AG04449 (cell line): ENCODE measurements around the gene ETV3.
"Not testable (repeated sequence)": the region's sequence is repeated elsewhere in the genome, so short reads cannot be mapped to it uniquely, and the experiment has no call there.

Experiments
- CTCF ChIA-PET: fragments of 350-600 bp; formaldehyde crosslinking; extraction: SDS; loops from one replicate; lab custom pipeline; 2021; ENCODE audit warnings: antibody characterized with exemption; lab: Yijun Ruan, JAX
- POLR2A ChIA-PET: fragments of 400-600, 350-600 bp; formaldehyde crosslinking; extraction: SDS; loops from one replicate; lab custom pipeline; 2020; ENCODE audit warnings: antibody characterized with exemption, inconsistent platforms; lab: Yijun Ruan, JAX
- DNase-seq: peaks from one replicate; pipeline ENCODE4 v3.0.0-alpha.2; 2010; ENCODE audit warnings: low read depth, low spot score
- H3K4me3 ChIP-seq: 2 replicates; pipeline ENCODE4 v1.5.1; 2011; ENCODE audit warnings: low read depth, mild to moderate bottlenecking, control low read depth, low read length
- CTCF ChIP-seq: IDR thresholded peaks from one replicate; pipeline ENCODE4 v1.5.1; 2011; ENCODE audit warnings: mild to moderate bottlenecking, moderate library complexity, low read length, control low read depth, inconsistent platforms; ENCODE audit not compliant: insufficient read depth; ENCODE audit errors: missing control alignments

The ETV3 gene

GRCh38 chr1:157138220-157139051 lies at the start of gene ETV3:
Gene ETV3, minus strand, starts transcription at chr1:157138395. Its CDS starts 2,043 bp downstream, at chr1:157136352.
- peak; percentile 53 for DNase-seq
- ChIA-PET CTCF (interaction anchor here (1.2 to 6.2 kb wide), 6 partner anchors 11 to 50 kb away, joined by 3 to 117 read pairs (median 9); no protein-coding TSS in a partner anchor), POLR2A (interaction anchor here (0.6 to 1.5 kb wide), 3 partner anchors 17 to 32 kb away, joined by 3 to 6 read pairs (median 4); no protein-coding TSS in a partner anchor)
- TF ChIP-seq CTCF, result no peak
- peak within 1 kb of the TSS; percentile 95 for H3K4me3 ChIP-seq

GRCh38 chr1:157186281-157186992 lies 48.2 kb upstream of the ETV3 start:
- ChIA-PET POLR2A (no interaction called here), CTCF (interaction anchor here (3.1 kb wide), 1 partner anchor 10 kb away, joined by 10 read pairs; no protein-coding TSS in a partner anchor)

GRCh38 chr1:157183870-157184269 lies 45.7 kb upstream of the ETV3 start:
- H3K4me3 ChIP-seq, result no peak overlapping the region
- DNase-seq, result no peak
- no peak for TF ChIP-seq CTCF
- POLR2A ChIA-PET, result no interaction called here
- CTCF ChIA-PET, result interaction anchor here (1.7 to 2.5 kb wide), 3 partner anchors 9 to 27 kb away, joined by 5 to 11 read pairs (median 9); no protein-coding TSS in a partner anchor

More at GRCh38 chr1:157186281-157186992, 48.2 kb upstream of the ETV3 start:
- H3K4me3 ChIP-seq, result no peak overlapping the region
- no peak for TF ChIP-seq CTCF
- DNase-seq, result no peak

- H3K4me3 ChIP-seq, DNase-seq, POLR2A ChIA-PET: not testable (repeated sequence)
- CTCF ChIA-PET, result interaction anchor here (0.9 to 2.5 kb wide), 4 partner anchors 10 to 26 kb away, joined by 3 to 11 read pairs (median 6); no protein-coding TSS in a partner anchor
These were observed 44.2 kb upstream of the ETV3 start for GRCh38 chr1:157182371-157182770.

GRCh38 chr1:157181790-157182189 lies 43.6 kb upstream of the ETV3 start:
- CTCF ChIA-PET, result interaction anchor here (1.1 to 2.5 kb wide), 3 partner anchors 10 to 26 kb away, joined by 5 to 11 read pairs (median 7); no protein-coding TSS in a partner anchor
- TF ChIP-seq CTCF, result no peak
- POLR2A ChIA-PET, result no interaction called here
- no peak for DNase-seq
- no peak overlapping the region for H3K4me3 ChIP-seq

- ChIA-PET CTCF (interaction anchor here (1.1 to 1.4 kb wide), 3 partner anchors 9 to 25 kb away, joined by 4 to 7 read pairs (median 5); no protein-coding TSS in a partner anchor), POLR2A (no interaction called here)
- TF ChIP-seq CTCF, result no peak
- no peak for DNase-seq
- no peak overlapping the region for H3K4me3 ChIP-seq
These were observed 43.1 kb upstream of the ETV3 start for GRCh38 chr1:157181258-157181657.
